ENCODE measurements around the gene CHD6.

Gene CHD6

DNA sequence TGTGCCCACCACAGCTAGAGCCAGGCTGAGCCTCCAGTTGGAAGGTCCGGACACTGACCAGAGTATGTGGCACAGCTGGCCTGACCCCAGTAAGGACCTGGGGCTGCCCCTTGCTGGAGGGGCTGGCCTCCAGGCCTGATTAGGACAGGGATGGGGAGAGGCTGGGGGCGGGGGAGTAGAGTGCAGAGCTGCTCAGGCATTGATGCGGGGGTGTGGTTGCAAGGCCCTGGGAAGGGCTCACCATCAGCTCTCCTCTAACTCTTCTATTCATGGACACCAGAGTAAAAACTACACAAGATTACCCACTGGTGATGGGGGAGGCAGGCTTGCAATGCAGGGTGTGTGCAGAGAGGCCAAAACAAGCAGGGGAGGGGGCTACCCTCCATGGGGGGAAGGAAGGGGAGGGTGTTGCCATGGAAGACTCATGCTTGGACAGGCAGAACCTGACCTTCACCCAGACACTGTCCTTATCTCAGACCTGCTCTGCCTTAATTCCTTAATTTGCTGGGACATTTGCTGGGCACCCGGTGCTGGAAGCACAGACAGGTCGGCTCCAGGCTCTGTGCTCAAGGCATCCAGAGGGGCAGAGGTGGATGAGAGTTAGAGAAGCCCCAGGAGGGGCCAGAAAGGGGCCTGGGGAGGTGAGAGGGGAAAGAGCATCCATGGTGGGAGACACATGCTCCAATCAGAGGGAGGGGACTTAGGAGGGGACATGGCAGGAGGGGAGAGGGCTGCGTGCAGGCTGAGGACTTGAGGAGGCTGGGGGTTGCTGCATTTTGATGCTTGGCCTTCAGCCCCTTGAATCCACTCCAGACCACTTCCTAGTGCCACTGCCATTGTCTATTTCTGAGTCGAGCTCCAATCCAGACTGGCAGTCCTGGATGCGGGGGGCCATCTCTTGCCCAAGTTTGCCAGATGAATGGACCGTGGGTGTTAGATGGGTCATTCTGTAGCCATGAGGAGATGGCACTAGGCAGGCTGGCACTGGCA, 244.0 kb downstream of the CHD6 start:
- DNase-seq (ENCODE audit: low spot score): no peak
- in situ Hi-C loops (cut with MboI; ENCODE audit: low sequenced_read_pairs, unreplicated experiment): no loop called here
- TF ChIP-seq, protein P1, sequence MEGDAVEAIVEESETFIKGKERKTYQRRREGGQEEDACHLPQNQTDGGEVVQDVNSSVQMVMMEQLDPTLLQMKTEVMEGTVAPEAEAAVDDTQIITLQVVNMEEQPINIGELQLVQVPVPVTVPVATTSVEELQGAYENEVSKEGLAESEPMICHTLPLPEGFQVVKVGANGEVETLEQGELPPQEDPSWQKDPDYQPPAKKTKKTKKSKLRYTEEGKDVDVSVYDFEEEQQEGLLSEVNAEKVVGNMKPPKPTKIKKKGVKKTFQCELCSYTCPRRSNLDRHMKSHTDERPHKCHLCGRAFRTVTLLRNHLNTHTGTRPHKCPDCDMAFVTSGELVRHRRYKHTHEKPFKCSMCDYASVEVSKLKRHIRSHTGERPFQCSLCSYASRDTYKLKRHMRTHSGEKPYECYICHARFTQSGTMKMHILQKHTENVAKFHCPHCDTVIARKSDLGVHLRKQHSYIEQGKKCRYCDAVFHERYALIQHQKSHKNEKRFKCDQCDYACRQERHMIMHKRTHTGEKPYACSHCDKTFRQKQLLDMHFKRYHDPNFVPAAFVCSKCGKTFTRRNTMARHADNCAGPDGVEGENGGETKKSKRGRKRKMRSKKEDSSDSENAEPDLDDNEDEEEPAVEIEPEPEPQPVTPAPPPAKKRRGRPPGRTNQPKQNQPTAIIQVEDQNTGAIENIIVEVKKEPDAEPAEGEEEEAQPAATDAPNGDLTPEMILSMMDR (IDR thresholded peaks at IDR 0.05; ENCODE audit: borderline replicate concordance, control extremely low read depth, extremely low read depth, insufficient read depth, missing control alignments): no peak

DNA sequence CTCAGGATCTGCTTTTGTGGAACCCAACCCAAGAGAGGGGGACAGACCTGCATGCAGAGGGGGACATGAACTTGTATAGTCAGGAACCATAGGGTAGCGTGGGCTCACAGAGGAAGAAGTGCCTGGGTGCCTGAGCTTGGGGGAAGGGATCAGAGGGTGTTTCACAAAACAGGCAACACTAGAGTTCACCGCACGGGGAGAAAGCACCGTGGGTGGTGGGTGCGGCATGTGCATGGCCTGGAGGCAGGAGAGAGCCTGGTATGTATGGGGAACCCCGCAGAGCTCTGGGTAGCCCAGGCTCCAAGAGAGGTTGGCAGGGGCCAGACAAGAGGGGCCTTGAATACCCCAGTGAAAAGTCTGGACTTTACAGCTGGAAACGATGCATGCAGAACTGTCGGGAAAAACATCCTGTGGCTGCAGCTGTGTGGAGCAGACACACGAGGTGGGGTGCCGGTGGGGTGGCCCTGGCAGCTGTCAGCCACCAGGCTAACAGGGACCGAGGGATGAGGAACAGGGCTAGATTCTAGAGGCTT, 244.9 kb downstream of the CHD6 start:
- DNase-seq (ENCODE audit: low spot score): no peak
- in situ Hi-C loops (cut with MboI; ENCODE audit: low sequenced_read_pairs, unreplicated experiment): no loop called here
- TF ChIP-seq, protein P1 (IDR thresholded peaks at IDR 0.05; ENCODE audit: borderline replicate concordance, control extremely low read depth, extremely low read depth, insufficient read depth, missing control alignments): no peak

DNA sequence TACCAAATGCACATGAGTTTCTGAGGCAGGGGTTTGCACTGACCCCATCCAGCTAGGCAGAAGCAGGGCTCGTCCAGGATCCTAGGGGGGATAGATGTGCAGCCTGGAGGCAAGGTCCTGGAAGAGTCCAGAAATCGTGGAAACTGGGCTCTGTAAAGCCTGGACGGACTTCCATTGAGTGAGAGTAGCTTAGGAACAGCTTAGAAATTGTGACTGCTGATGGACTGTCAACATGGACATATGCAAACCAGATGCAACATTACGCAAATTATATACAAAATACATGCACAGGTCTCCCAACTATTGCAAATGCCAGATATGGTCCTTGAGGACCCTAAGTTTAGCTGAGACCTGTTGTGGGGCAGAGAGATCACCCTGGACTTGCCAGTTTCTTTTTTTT, 246.8 kb downstream of the CHD6 start:
- no peak for DNase-seq (ENCODE audit: low spot score)
- in situ Hi-C loops (cut with MboI; ENCODE audit: low sequenced_read_pairs, unreplicated experiment): no loop called here
- TF ChIP-seq, protein P1 (IDR thresholded peaks at IDR 0.05; ENCODE audit: borderline replicate concordance, control extremely low read depth, extremely low read depth, insufficient read depth, missing control alignments): no peak

DNA sequence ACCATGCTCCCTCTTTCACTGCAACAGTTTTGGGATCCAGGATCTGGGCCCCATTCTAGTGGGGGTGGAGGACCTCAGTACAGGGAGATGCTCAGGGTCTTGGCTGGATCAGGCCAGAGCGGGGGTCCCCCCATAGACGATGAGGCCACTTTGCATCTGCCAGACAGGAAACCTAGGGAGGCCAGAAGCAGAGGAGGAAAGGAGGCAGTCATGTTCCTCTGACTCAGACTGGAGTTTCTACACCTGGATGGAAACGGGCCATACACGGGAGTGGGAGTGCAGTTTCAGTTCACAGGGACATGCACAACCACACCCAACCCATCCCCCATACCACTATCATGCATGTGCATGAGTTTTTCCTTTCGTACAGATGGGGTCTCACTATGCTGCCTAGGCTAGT, 248.0 kb downstream of the CHD6 start:
- DNase-seq (ENCODE audit: low spot score): no peak
- TF ChIP-seq, protein P1 (IDR thresholded peaks at IDR 0.05; ENCODE audit: borderline replicate concordance, control extremely low read depth, extremely low read depth, insufficient read depth, missing control alignments): no peak
- in situ Hi-C loops (cut with MboI; ENCODE audit: low sequenced_read_pairs, unreplicated experiment): no loop called here

DNA sequence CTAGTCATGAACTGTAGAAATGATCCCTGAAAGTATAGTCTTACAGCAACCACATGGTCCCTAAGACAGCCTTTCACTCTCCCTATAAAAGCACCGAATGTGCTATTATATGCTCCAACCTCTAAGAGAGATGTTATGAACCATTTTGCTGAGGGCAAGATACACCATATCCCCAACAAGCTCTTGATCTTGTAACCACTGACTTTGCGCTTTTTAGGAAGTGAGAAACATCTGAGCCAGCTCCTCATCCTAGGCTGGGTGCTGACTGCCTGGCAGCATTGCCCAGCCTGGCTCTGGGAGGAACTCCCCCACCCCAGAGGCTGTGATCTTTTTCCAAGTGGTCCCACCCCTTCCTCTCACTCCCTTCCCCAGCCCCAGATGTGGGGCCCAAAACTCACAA, 248.5 kb downstream of the CHD6 start:
- TF ChIP-seq, protein P1 (IDR thresholded peaks at IDR 0.05; ENCODE audit: borderline replicate concordance, control extremely low read depth, extremely low read depth, insufficient read depth, missing control alignments): no peak
- no peak for DNase-seq (ENCODE audit: low spot score)
- in situ Hi-C loops (cut with MboI; ENCODE audit: low sequenced_read_pairs, unreplicated experiment): no loop called here

DNA sequence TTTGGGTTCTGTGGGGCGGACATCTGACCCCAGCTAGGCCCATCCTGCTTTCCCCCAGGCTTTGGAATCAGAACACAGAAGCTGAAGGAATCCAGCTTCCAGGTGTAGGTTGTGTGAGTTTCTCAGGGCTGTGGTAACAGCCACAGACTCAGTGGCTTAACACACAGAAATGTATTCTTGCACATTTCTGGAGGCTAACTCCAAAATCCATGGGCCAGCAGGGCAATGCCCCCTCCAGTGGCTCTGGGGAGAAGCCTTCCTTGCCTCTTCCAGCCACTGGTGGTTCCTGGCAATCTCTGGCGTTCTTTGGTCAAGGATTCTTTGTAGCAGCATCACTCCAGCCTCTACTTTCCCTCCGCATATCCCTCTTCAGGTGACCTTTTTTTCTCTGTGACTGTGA, 250.2 kb downstream of the CHD6 start:
- DNase-seq (ENCODE audit: low spot score): no peak
- in situ Hi-C loops (cut with MboI; ENCODE audit: low sequenced_read_pairs, unreplicated experiment): no loop called here
- TF ChIP-seq, protein P1 (IDR thresholded peaks at IDR 0.05; ENCODE audit: borderline replicate concordance, control extremely low read depth, extremely low read depth, insufficient read depth, missing control alignments): no peak

Data from GM13976 (cell line).